ENCODE data around the gene INSYN2B. TPM values are rescaled to one million over a fixed set of nuclear protein-coding genes. Genes with fewer than 3 reads are reported as not detected.
A peak's percentile ranks its signal among the peaks of the same experiment; 100 is the strongest.

INSYN2B gene
- total and polyA plus RNA-seq, 3 donors from 2014 or later, result 0.37 to 2.3 (median 1.0) TPM

DNA sequence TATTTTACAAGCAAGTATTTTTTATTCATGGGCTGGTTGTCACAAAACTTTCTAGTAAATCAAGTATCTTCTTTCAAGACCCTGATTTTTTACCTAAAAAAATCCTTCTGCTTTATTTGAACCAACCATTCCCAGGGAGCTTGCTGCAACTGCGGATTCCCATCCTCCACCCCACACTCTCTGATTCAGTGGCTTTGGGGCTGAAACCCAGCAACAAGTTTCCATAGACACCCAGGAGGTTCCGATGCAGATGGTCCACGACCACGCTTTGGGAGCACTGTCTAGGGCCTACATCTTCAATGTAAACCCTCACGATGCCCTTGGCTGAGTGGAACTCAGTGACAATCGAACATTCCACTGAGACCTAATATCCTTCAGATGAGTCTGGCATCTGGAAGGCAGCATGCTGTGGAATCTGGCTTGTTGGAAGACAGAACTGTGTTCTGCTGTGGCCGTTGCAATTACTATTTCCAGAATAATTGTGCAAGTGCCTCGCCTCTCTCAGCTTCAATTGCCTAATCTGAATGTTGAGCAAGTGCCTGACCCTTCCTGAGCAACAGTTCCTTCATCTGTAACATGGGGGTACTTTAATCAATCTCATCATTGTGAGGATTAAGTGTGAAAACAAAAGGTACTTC, 105.1 kb downstream of the INSYN2B start:
- Histone ChIP-seq H3K4me1 (no peaks in the 10 kb centered on the region), H3K4me3 (no peak overlapping the region), H3K36me3 (ENCODE audit: low read depth, missing control alignments) (no peaks in the 10 kb centered on the region), H3K9me3 (no peaks in the 10 kb centered on the region), H3K27ac (no peak overlapping the region), H3K27me3 (no peaks in the 10 kb centered on the region)
- DNase-seq, result no peak
- intact Hi-C loops (cut with DNase I; ENCODE audit: low total_unique reads), result no loop called here
- TF ChIP-seq, protein P1, sequence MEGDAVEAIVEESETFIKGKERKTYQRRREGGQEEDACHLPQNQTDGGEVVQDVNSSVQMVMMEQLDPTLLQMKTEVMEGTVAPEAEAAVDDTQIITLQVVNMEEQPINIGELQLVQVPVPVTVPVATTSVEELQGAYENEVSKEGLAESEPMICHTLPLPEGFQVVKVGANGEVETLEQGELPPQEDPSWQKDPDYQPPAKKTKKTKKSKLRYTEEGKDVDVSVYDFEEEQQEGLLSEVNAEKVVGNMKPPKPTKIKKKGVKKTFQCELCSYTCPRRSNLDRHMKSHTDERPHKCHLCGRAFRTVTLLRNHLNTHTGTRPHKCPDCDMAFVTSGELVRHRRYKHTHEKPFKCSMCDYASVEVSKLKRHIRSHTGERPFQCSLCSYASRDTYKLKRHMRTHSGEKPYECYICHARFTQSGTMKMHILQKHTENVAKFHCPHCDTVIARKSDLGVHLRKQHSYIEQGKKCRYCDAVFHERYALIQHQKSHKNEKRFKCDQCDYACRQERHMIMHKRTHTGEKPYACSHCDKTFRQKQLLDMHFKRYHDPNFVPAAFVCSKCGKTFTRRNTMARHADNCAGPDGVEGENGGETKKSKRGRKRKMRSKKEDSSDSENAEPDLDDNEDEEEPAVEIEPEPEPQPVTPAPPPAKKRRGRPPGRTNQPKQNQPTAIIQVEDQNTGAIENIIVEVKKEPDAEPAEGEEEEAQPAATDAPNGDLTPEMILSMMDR (IDR thresholded peaks at IDR 0.05), result no peak
- TF ChIP-seq POLR2A (IDR thresholded peaks at IDR 0.05), result no peak
- WGBS, 2 donors, result 86 to 90% methylated on average over 8 of the region's 8 CpGs

DNA sequence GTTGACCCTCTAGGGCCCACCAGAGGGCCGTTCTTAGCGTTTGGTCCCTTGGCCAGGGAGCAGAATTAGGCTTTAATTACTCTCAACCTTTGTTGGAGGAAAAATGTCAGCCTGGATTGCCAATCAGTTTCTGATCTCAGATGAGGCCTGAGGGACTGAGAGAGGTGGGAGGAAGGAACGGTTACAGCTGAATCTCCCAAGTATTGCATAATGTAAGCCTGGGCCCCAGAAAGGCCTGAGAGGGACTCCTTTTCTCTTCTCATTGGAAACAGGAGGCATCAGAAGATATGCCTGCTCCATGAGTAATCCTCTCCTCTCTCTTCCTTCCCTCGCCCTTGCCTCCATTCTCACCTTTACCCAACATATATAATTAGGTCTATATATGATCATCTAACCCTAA, 105.7 kb downstream of the INSYN2B start:
- 81 to 84% methylated on average over 4 of the region's 4 CpGs for WGBS, 2 donors
- DNase-seq, result no peak
- no peak overlapping the region for H3K27ac ChIP-seq
- intact Hi-C loops (cut with DNase I; ENCODE audit: low total_unique reads), result no loop called here
- H3K9me3 ChIP-seq, result no peaks in the 10 kb centered on the region
- H3K36me3 ChIP-seq (ENCODE audit: low read depth, missing control alignments), result no peaks in the 10 kb centered on the region
- H3K4me1 ChIP-seq, result no peaks in the 10 kb centered on the region
- no peak overlapping the region for H3K4me3 ChIP-seq
- no peak for TF ChIP-seq POLR2A (IDR thresholded peaks at IDR 0.05)
- TF ChIP-seq, protein P1 (IDR thresholded peaks at IDR 0.05), result no peak
- H3K27me3 ChIP-seq, result no peaks in the 10 kb centered on the region

DNA sequence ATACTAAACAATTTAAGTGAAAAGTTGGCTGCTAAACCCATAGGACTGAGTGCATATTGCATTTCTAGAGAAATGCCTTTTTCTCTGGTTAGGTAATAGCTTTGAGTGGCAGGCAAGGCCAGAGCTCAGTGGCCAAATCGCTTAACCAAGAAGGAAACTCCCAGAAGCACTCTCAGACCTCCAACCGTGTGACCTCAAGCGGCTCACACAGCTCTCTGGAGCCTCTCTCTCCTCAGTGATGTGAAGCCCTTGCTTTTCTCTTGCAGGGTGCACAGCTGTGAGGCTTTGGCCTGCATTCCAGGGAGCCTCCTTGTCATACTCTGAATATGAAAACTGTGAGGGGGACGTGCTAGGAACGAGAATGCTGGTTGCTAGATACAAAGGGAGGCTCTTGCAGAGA, 106.7 kb downstream of the INSYN2B start:
- Histone ChIP-seq H3K27me3 (no peaks in the 10 kb centered on the region), H3K27ac (no peak overlapping the region), H3K4me3 (no peak overlapping the region), H3K36me3 (ENCODE audit: low read depth, missing control alignments) (no peaks in the 10 kb centered on the region), H3K9me3 (no peaks in the 10 kb centered on the region), H3K4me1 (no peaks in the 10 kb centered on the region)
- DNase-seq, result peak; percentile 18
- 58 to 68% methylated on average over 5 of the region's 5 CpGs for WGBS, 2 donors
- no peak for TF ChIP-seq POLR2A (IDR thresholded peaks at IDR 0.05)
- TF ChIP-seq, protein P1 (IDR thresholded peaks at IDR 0.05), result no peak
- intact Hi-C loops (cut with DNase I; ENCODE audit: low total_unique reads), result no loop called here

DNA sequence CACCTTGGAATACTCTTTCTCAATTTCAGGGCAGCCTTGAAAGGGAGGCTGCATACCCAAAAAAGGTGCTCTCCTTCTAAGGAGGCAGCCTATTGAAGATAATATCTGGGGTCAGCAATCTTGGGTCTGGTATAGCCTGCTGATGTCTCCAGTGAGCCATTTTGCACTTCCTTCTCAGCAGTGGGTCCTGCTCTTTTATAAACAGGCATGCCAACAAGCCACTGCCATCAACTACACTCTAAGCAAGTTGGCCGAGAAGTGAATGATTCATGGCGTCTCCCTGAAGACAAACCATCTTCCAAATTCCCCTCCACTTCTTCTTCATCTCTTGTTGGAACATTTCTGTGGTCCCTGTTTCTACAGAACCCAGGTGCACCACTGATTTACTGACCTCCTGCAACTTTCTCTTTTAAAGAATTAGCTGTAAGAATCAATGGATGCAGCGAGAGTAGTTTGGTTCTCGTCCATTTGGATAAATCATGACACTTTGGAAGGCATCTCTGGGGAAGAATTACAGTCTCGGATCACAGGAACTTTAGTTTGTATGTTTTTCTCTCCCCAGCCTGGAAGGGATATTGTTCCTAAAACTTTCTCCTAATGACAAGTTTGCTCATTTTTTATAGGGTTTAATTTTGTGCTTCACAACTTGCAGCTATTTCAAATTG, 108.3 kb downstream of the INSYN2B start:
- intact Hi-C loops (cut with DNase I; ENCODE audit: low total_unique reads), result no loop called here
- no peak overlapping the region for H3K4me3 ChIP-seq
- H3K36me3 ChIP-seq (ENCODE audit: low read depth, missing control alignments), result no peaks in the 10 kb centered on the region
- WGBS, 2 donors, result 92 to 93% methylated on average over 5 of the region's 5 CpGs
- no peaks in the 10 kb centered on the region for H3K4me1 ChIP-seq
- H3K27me3 ChIP-seq, result no peaks in the 10 kb centered on the region
- DNase-seq, result no peak
- H3K9me3 ChIP-seq, result no peaks in the 10 kb centered on the region
- TF ChIP-seq POLR2A (IDR thresholded peaks at IDR 0.05), result no peak
- TF ChIP-seq, protein P1 (IDR thresholded peaks at IDR 0.05), result no peak
- no peak overlapping the region for H3K27ac ChIP-seq

DNA sequence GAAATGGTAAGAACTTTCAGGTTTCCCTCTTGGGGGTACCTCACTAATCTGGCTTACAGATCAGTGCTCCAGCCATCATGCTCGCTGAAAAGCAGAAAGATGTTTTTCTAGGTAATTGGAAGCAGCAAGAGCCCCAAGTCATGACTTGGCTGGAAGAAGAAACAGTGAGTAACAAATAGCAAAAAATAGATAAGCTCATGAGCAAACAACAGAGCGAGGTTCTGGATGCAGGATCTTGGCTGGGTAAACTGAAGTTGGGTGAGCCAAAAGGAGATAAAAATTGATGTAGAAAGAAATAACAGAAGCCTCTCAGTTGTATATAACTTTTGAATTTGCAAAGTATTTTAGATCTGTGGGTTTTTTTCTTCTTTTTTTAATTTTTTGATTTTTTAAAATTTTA, 110.1 kb downstream of the INSYN2B start:
- intact Hi-C loops (cut with DNase I; ENCODE audit: low total_unique reads), result no loop called here
- H3K36me3 ChIP-seq (ENCODE audit: low read depth, missing control alignments), result no peaks in the 10 kb centered on the region
- H3K27ac ChIP-seq, result no peak overlapping the region
- H3K4me1 ChIP-seq, result no peaks in the 10 kb centered on the region
- H3K27me3 ChIP-seq, result no peaks in the 10 kb centered on the region
- TF ChIP-seq POLR2A (IDR thresholded peaks at IDR 0.05), result no peak
- TF ChIP-seq, protein P1 (IDR thresholded peaks at IDR 0.05), result no peak
- 50 to 70% methylated on average over 2 of the region's 2 CpGs for WGBS, 2 donors
- H3K9me3 ChIP-seq, result no peaks in the 10 kb centered on the region
- no peak for DNase-seq
- no peak overlapping the region for H3K4me3 ChIP-seq
